Activated CD8-positive, alpha-beta T cell treated with anti-CD3 and anti-CD28 coated beads, Interleukin-2, amount 10 ng/mL, durations not matched to agents 7 days and 5 days (primary cell): ENCODE measurements around the gene PGLYRP1. TPM values are rescaled to one million over a fixed set of nuclear protein-coding genes. Genes with fewer than 3 reads are reported as not detected.

Experiments used
- ATAC-seq: fragments of 150-1000 bp; cut with Tn5 transposase; one replicate; pipeline ENCODE4 v1.10.0; 2021; ENCODE audit warnings: moderate library complexity
- CTCF ChIA-PET: fragments of 350-600 bp; sonication (Branson Sonifier 250); formaldehyde crosslinking; loops from one replicate; lab custom pipeline; 2021; ENCODE audit warnings: antibody characterized with exemption; lab: Charles Lee
- POLR2A ChIA-PET: fragments of 350-600 bp; sonication (Branson Sonifier 250); formaldehyde crosslinking; loops from one replicate; lab custom pipeline; 2021; ENCODE audit warnings: antibody characterized with exemption; lab: Charles Lee
- DNase-seq: peaks from one replicate; pipeline ENCODE4 v3.0.0-alpha.2; 2020
- H3K27ac Mint-ChIP-seq: one replicate; pipeline ENCODE4 v1.8.0; 2021; ENCODE audit warnings: mild to moderate bottlenecking, mixed read lengths
- H3K27me3 Mint-ChIP-seq: one replicate; pipeline ENCODE4 v1.8.0; 2021; ENCODE audit warnings: low read depth, mixed read lengths
- H3K36me3 Mint-ChIP-seq: one replicate; pipeline ENCODE4 v1.8.0; 2021; ENCODE audit warnings: low read depth, mixed read lengths
- H3K4me1 Mint-ChIP-seq: one replicate; pipeline ENCODE4 v1.8.0; 2021; ENCODE audit warnings: low read depth, mixed read lengths
- H3K4me3 Mint-ChIP-seq: one replicate; pipeline ENCODE4 v1.8.0; 2021; ENCODE audit warnings: mild to moderate bottlenecking, mixed read lengths
- H3K9me3 Mint-ChIP-seq: one replicate; pipeline ENCODE4 v1.8.0; 2022; ENCODE audit warnings: mixed read lengths; ENCODE audit not compliant: insufficient read depth
- total RNA-seq, 2 experiments: library from RNA; stranded (reverse); gene quantifications; one replicate each; pipeline ENCODE4 v1.2.3, GENCODE V29; 2021

Gene PGLYRP1
- total RNA-seq, 2 experiments from 2014 or later = not detected

DNA sequence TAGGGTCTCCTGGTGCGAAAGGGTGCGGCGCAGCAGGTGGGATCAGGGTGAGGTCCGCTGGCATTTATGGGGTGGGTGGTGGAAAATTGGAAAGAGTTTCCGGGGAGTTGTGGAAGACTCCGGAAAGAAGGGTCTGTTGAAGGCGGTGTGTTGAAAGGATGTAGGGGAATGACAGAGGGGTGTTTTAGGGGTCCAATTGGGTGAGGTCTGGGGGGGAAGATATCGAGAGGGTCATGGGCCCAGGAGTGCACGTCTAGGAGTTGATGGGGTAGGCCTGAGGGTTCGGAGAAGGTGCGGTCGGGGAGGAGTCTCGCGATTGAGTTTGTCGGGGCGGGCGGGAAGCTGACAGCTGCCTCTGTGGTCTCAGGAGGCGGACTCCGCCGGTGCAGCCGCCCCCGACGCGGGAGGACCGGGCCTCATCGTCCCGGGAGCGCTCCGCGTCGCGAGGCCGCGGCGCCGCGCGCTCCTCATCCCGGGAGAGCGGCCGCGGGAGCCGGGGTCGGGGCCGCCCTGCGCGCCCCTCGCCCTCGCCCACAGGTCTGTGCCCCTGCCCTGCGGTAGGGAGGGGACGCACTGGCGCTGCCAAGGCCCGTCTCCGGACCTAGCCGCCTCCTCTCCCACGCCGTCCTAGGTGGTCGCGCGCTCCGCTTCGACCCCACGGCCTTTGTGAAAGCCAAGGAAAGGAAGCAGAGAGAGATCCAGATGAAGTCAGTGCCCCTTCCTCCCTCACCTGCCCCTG, 7.0 kb downstream of the PGLYRP1 start:
- DNase-seq = peak; percentile 61
- Mint-ChIP-seq H3K27me3 (peaks cover 13% of the 10 kb centered on the region), H3K36me3 (peaks cover 14% of the 10 kb centered on the region), H3K27ac (peak overlapping the region; percentile 68), H3K9me3 (no peaks in the 10 kb centered on the region), H3K4me3 (peak overlapping the region; percentile 81), H3K4me1 (peaks cover 17% of the 10 kb centered on the region)
- CTCF ChIA-PET = interaction anchor here (1.0 to 4.3 kb wide), 5 partner anchors 13 to 253 kb away, joined by 3 to 44 read pairs (median 9); partner anchors contain the start of genes CCDC61, MYPOP and SIX5
- POLR2A ChIA-PET = no interaction called here
- ATAC-seq = peak; percentile 50

DNA sequence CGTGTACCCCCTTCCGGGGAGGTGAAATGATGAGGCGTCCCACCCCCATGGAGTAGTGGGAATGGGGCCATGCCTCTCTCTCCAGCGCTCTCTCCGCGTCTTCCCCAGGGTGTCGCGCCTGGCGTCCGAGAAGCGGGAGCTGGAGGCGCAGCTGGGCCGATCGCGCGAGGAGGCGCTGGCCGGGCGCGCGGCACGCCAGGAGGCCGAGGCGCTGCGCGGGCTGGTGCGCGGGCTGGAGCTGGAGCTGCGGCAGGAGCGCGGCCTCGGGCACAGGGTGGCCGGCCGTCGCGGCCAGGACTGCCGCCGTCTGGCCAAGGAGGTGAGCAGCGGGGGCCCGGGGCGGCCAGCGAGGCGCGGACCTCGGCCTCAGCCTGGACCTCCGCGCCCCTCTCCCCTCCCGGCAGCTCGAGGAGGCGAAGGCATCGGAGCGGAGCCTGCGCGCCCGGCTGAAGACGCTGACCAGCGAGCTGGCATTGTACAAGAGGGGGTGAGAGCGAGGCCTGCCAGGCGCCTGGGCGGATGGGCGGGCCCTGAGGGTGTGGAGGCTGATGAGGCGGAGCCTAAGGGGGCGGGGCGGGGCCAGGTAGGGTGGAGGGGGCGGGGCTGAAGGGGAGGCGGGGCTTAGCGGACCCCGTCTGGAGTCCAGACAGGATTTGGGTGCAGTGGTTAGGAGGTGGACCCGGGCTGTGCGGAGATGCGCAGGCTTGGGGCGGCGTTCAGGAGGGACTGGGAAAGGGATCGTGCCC, 7.7 kb downstream of the PGLYRP1 start:
- Mint-ChIP-seq H3K27ac (peak overlapping the region; percentile 32), H3K4me1 (peaks cover 17% of the 10 kb centered on the region), H3K27me3 (peaks cover 13% of the 10 kb centered on the region), H3K36me3 (peaks cover 14% of the 10 kb centered on the region), H3K4me3 (peak overlapping the region; percentile 64), H3K9me3 (no peaks in the 10 kb centered on the region)
- POLR2A ChIA-PET = no interaction called here
- DNase-seq (peak; percentile 70), ATAC-seq (peak; percentile 48)
- CTCF ChIA-PET = interaction anchor here (1.1 kb wide), 1 partner anchor 14 kb away, joined by 3 read pairs; no protein-coding TSS in a partner anchor

GRCh38 chr19:46014534-46014933, 8.3 kb downstream of the PGLYRP1 start:
- CTCF ChIA-PET = interaction anchor here (1.1 kb wide), 1 partner anchor 14 kb away, joined by 3 read pairs; no protein-coding TSS in a partner anchor
- no peak overlapping the region for H3K27ac Mint-ChIP-seq
- no peak overlapping the region for H3K4me3 Mint-ChIP-seq
- peaks cover 20% of the 10 kb centered on the region for H3K4me1 Mint-ChIP-seq
- H3K27me3 Mint-ChIP-seq = peaks cover 13% of the 10 kb centered on the region
- H3K36me3 Mint-ChIP-seq = peaks cover 17% of the 10 kb centered on the region
- no peaks in the 10 kb centered on the region for H3K9me3 Mint-ChIP-seq
- DNase-seq = no peak
- ATAC-seq = no peak
- POLR2A ChIA-PET = no interaction called here

GRCh38 chr19:46009530-46010510, 13.0 kb downstream of the PGLYRP1 start:
- peaks cover 13% of the 10 kb centered on the region for H3K36me3 Mint-ChIP-seq
- H3K4me3 Mint-ChIP-seq = no peak overlapping the region
- no peak overlapping the region for H3K27ac Mint-ChIP-seq
- peaks cover 6% of the 10 kb centered on the region for H3K4me1 Mint-ChIP-seq
- peaks cover 5% of the 10 kb centered on the region for H3K27me3 Mint-ChIP-seq
- H3K9me3 Mint-ChIP-seq = no peaks in the 10 kb centered on the region
- peak; percentile 83 for ATAC-seq
- CTCF ChIA-PET = interaction anchor here (1.0 to 3.8 kb wide), 4 partner anchors 8 to 19 kb away, joined by 3 to 20 read pairs (median 6); partner anchors contain the start of gene CCDC61
- POLR2A ChIA-PET = no interaction called here
- DNase-seq = peak; percentile 76

- Mint-ChIP-seq H3K27me3 (no peaks in the 10 kb centered on the region), H3K36me3 (peaks cover 10% of the 10 kb centered on the region), H3K27ac (no peak overlapping the region), H3K9me3 (no peaks in the 10 kb centered on the region), H3K4me3 (no peak overlapping the region), H3K4me1 (peaks cover 3% of the 10 kb centered on the region)
- ChIA-PET CTCF (interaction anchor here (1.4 kb wide), 1 partner anchor 10 kb away, joined by 4 read pairs; no protein-coding TSS in a partner anchor), POLR2A (no interaction called here)
- no peak for ATAC-seq
- DNase-seq = no peak
Measured at GRCh38 chr19:46006411-46006810, 16.4 kb downstream of the PGLYRP1 start.

DNA sequence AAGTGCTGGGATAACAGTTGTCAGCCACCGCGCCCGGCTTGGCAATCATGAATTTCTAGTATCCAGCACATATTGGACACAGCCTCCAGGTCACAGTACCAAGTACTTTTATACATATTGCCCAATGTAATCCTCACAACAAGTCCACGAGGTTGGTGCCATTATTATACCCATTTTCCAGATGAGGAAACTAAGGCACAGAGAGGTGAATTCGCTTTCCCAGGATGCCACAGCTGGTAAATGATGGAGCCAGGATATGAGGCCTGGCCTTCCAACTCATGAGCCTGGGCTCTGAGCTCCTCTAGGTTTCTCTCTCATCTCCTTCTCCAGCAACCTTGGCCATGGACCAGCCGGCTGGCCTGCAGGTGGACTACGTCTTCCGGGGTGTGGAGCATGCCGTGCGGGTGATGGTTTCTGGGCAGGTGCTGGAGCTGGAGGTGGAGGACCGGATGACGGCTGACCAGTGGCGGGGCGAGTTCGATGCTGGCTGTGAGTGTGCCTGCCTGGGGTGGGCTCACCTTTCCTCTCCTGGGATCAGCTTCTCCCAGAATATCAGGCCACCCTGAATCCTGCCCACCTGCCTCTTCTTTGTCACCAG, 20.1 kb downstream of the PGLYRP1 start:
- H3K4me3 Mint-ChIP-seq = no peak overlapping the region
- POLR2A ChIA-PET = no interaction called here
- no peak for ATAC-seq
- peaks cover 27% of the 10 kb centered on the region for H3K4me1 Mint-ChIP-seq
- peaks cover 2% of the 10 kb centered on the region for H3K27me3 Mint-ChIP-seq
- H3K27ac Mint-ChIP-seq = no peak overlapping the region
- CTCF ChIA-PET = interaction anchor here (1.2 kb wide), 1 partner anchor 8 kb away, joined by 3 read pairs; no protein-coding TSS in a partner anchor
- H3K36me3 Mint-ChIP-seq = peaks cover 7% of the 10 kb centered on the region
- H3K9me3 Mint-ChIP-seq = no peaks in the 10 kb centered on the region
- DNase-seq = no peak

DNA sequence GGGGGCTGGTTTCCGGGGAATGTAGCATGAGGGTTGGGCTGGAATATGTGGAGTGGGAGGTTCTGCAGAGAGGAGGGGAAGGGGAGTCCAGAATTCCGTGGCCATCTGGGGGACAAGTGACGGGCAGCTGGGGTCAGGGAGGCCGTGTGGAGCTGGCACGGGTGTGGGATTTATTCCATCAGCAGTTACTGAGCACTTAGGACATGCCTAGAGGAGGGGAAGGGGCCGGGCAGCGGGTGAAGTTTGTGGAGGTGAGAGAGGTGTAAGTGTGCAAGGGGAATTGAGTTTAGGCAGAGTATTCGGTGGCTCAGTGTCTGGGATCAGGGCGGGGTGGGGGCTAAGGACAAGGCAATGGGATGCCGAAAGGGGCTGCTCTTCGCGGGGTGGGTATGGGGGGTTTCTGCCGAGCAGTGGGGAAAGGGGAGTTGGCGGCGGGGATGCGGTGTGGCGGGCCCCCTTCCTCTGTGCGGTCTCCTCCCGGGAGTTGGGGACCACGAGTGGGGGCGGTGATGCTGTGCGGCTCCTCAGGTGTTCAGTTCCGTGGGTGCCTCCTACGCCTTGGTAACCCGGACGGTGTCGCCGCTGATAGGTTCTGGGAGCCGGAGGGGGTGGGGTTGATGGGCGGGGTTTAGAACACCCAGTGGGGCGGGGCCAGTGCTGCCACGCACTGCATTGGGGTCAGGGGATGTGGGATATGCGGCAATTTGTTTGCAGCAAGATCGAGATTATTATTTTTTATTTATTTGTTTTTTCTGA, 22.2 kb downstream of the PGLYRP1 start:
- H3K4me3 Mint-ChIP-seq = peak overlapping the region; percentile 69
- H3K27me3 Mint-ChIP-seq = peaks cover 2% of the 10 kb centered on the region
- DNase-seq (peak; percentile 82), ATAC-seq (peak; percentile 90)
- ChIA-PET POLR2A (no interaction called here), CTCF (no interaction called here)
- peaks cover 39% of the 10 kb centered on the region for H3K4me1 Mint-ChIP-seq
- H3K9me3 Mint-ChIP-seq = no peaks in the 10 kb centered on the region
- H3K36me3 Mint-ChIP-seq = peaks cover 12% of the 10 kb centered on the region
- no peak overlapping the region for H3K27ac Mint-ChIP-seq

- DNase-seq = no peak
- Mint-ChIP-seq H3K27me3 (peaks cover 2% of the 10 kb centered on the region), H3K36me3 (peaks cover 12% of the 10 kb centered on the region), H3K27ac (no peak overlapping the region), H3K9me3 (no peaks in the 10 kb centered on the region), H3K4me1 (peaks cover 39% of the 10 kb centered on the region), H3K4me3 (no peak overlapping the region)
- no peak for ATAC-seq
- ChIA-PET POLR2A (no interaction called here), CTCF (no interaction called here)
Measured at GRCh38 chr19:45999653-46000121, 23.2 kb downstream of the PGLYRP1 start.

- ChIA-PET CTCF (interaction anchor here (1.5 to 1.6 kb wide), 2 partner anchors 18 to 182 kb away, joined by 4 read pairs; no protein-coding TSS in a partner anchor), POLR2A (no interaction called here)
- H3K4me3 Mint-ChIP-seq = no peak overlapping the region
- peaks cover 12% of the 10 kb centered on the region for H3K36me3 Mint-ChIP-seq
- no peak for ATAC-seq
- H3K9me3 Mint-ChIP-seq = no peaks in the 10 kb centered on the region
- no peak overlapping the region for H3K27ac Mint-ChIP-seq
- DNase-seq = no peak
- H3K4me1 Mint-ChIP-seq = peaks cover 39% of the 10 kb centered on the region
- peaks cover 2% of the 10 kb centered on the region for H3K27me3 Mint-ChIP-seq
Measured at GRCh38 chr19:45998834-45999233, 24.0 kb downstream of the PGLYRP1 start.

DNA sequence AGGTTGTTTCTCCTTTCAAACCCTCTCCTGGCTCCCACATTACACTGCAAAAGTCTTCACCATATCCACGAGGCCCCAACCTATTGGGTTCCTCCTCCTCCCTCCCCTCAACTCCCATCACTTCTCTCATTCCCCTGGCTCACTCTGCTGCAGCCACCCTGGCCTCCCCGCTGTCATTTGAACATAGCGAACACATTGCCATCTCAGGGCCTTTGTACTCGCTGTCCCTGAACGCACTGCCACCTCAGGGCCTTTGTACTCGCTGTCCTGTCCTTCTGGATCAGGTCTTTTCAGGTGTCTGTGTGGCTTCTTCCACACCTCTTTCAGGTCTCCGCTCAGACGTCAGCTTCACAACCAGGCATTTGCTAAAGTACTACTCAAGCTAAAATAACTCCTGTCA, 25.9 kb downstream of the PGLYRP1 start:
- Mint-ChIP-seq H3K27ac (peak overlapping the region; percentile 15), H3K4me3 (no peak overlapping the region), H3K36me3 (peaks cover 10% of the 10 kb centered on the region), H3K9me3 (no peaks in the 10 kb centered on the region), H3K4me1 (peaks cover 39% of the 10 kb centered on the region), H3K27me3 (peaks cover 2% of the 10 kb centered on the region)
- DNase-seq (no peak), ATAC-seq (no peak)
- CTCF ChIA-PET = interaction anchor here (1.1 to 4.4 kb wide), 3 partner anchors 13 to 179 kb away, joined by 3 to 20 read pairs (median 4); no protein-coding TSS in a partner anchor
- POLR2A ChIA-PET = no interaction called here
